WTC11 (cell line): ENCODE measurements around the gene KRT12. TPM values are rescaled to one million over a fixed set of nuclear protein-coding genes. Genes with fewer than 3 reads are reported as not detected.

Source experiments
- ATAC-seq: fragments of 200-7000 bp; cut with Tn5 transposase; 2 replicates; pipeline ENCODE4 v1.10.0; 2021; ENCODE audit warnings: mild to moderate bottlenecking, moderate library complexity
- CTCF ChIA-PET: fragments of 300-600 bp; sonication (Branson Sonifier 250); formaldehyde crosslinking; loops from one replicate; lab custom pipeline; 2021; ENCODE audit warnings: antibody characterized with exemption; lab: Charles Lee
- POLR2A ChIA-PET: fragments of 350-600 bp; sonication (Branson Sonifier 250); formaldehyde crosslinking; loops from one replicate; lab custom pipeline; 2021; ENCODE audit warnings: antibody characterized with exemption; lab: Charles Lee
- DNase-seq: peaks from one replicate; pipeline ENCODE4 v3.0.0; 2021; ENCODE audit warnings: low spot score
- H3K27ac Mint-ChIP-seq: 2 replicates; pipeline ENCODE4 v1.8.0; 2021; ENCODE audit warnings: mixed read lengths
- H3K27me3 Mint-ChIP-seq: 2 replicates; pipeline ENCODE4 v1.8.0; 2021; ENCODE audit warnings: low read depth, mild to moderate bottlenecking, moderate library complexity, mixed read lengths
- H3K36me3 Mint-ChIP-seq: 2 replicates; pipeline ENCODE4 v1.8.0; 2021; ENCODE audit warnings: mixed read lengths
- H3K4me1 Mint-ChIP-seq: 2 replicates; pipeline ENCODE4 v1.8.0; 2022; ENCODE audit warnings: mixed read lengths
- H3K4me3 Mint-ChIP-seq: 2 replicates; pipeline ENCODE4 v1.8.0; 2021; ENCODE audit warnings: mild to moderate bottlenecking, moderate library complexity, mixed read lengths
- H3K9me3 Mint-ChIP-seq: 2 replicates; pipeline ENCODE4 v1.8.0; 2021; ENCODE audit warnings: mixed read lengths
- AFF4 ChIP-seq: sonication (generic); formaldehyde crosslinking; IDR thresholded peaks from 2 replicates; pipeline ENCODE4 v1.8.1; 2023; ENCODE audit warnings: mild to moderate bottlenecking, missing genetic modification reagents, borderline replicate concordance
- CTCF ChIP-seq: fragments of 200-600 bp; IDR thresholded peaks from 2 replicates; pipeline ENCODE4 v1.8.0; 2022; ENCODE audit warnings: antibody characterized with exemption
- E2F1 ChIP-seq: sonication (generic); formaldehyde crosslinking; IDR thresholded peaks from 2 replicates; pipeline ENCODE4 v1.8.0; 2022; ENCODE audit warnings: mild to moderate bottlenecking, missing genetic modification reagents
- E2F4 ChIP-seq: sonication (generic); formaldehyde crosslinking; IDR thresholded peaks from 2 replicates; pipeline ENCODE4 v1.8.1; 2022; ENCODE audit warnings: low read depth, mild to moderate bottlenecking, moderate library complexity, missing genetic modification reagents, borderline replicate concordance
- ETV6 ChIP-seq: sonication (generic); formaldehyde crosslinking; IDR thresholded peaks from 2 replicates; pipeline ENCODE4 v1.8.1; 2022; ENCODE audit warnings: mild to moderate bottlenecking, missing genetic modification reagents
- FOXK1 ChIP-seq: sonication (generic); formaldehyde crosslinking; IDR thresholded peaks from 2 replicates; pipeline ENCODE4 v1.8.0; 2022; ENCODE audit warnings: mild to moderate bottlenecking, moderate library complexity, missing genetic modification reagents
- FOXP1 ChIP-seq: sonication (generic); formaldehyde crosslinking; IDR thresholded peaks from 2 replicates; pipeline ENCODE4 v1.8.0; 2022; ENCODE audit warnings: missing genetic modification reagents, mild to moderate bottlenecking, moderate library complexity, borderline replicate concordance
- GTF2I ChIP-seq: fragments of 250-450 bp; sonication (Bioruptor Pico); conservative IDR thresholded peaks from 2 replicates; pipeline ENCODE4 v1.4.0; 2021; ENCODE audit warnings: mild to moderate bottlenecking
- HMGA2 ChIP-seq: fragments of 250-450 bp; sonication (Bioruptor Pico); IDR thresholded peaks from 2 replicates; pipeline ENCODE4 v1.4.0; 2021; ENCODE audit warnings: mild to moderate bottlenecking, moderate library complexity
- JAZF1 ChIP-seq: fragments of 250-450 bp; sonication (Bioruptor Pico); IDR thresholded peaks from 2 replicates; pipeline ENCODE4 v1.9.0; 2021; ENCODE audit warnings: moderate library complexity, mild to moderate bottlenecking, inconsistent platforms
- MAX ChIP-seq: sonication (generic); formaldehyde crosslinking; IDR thresholded peaks from 2 replicates; pipeline ENCODE4 v1.8.0; 2022; ENCODE audit warnings: mild to moderate bottlenecking, missing genetic modification reagents
- NFE2L1 ChIP-seq: sonication (generic); formaldehyde crosslinking; IDR thresholded peaks from 2 replicates; pipeline ENCODE4 v1.8.1; 2023; ENCODE audit warnings: missing genetic modification reagents
- NR1H2 ChIP-seq: sonication (generic); formaldehyde crosslinking; IDR thresholded peaks from 2 replicates; pipeline ENCODE4 v1.9.0; 2021; ENCODE audit warnings: mild to moderate bottlenecking, moderate library complexity, missing genetic modification reagents
- SMAD4 ChIP-seq: sonication (generic); formaldehyde crosslinking; IDR thresholded peaks from 2 replicates; pipeline ENCODE4 v1.8.0; 2022; ENCODE audit warnings: mild to moderate bottlenecking, missing genetic modification reagents
- SP1 ChIP-seq: sonication (generic); formaldehyde crosslinking; conservative IDR thresholded peaks from 2 replicates; pipeline ENCODE4 v1.8.1; 2022; ENCODE audit warnings: missing genetic modification reagents
- ZBTB21 ChIP-seq: sonication (generic); formaldehyde crosslinking; IDR thresholded peaks from 2 replicates; pipeline ENCODE4 v1.8.1; 2023; ENCODE audit warnings: mild to moderate bottlenecking, missing genetic modification reagents, borderline replicate concordance
- ZNF219 ChIP-seq: sonication (generic); formaldehyde crosslinking; IDR thresholded peaks from 2 replicates; pipeline ENCODE4 v1.8.0; 2023; ENCODE audit warnings: missing genetic modification reagents, mild to moderate bottlenecking, borderline replicate concordance
- ZNF671 ChIP-seq: fragments of 250-450 bp; sonication (Bioruptor Pico); IDR thresholded peaks from 2 replicates; pipeline ENCODE4 v1.8.0; 2021; ENCODE audit warnings: mild to moderate bottlenecking
- total RNA-seq: library from RNA; stranded (reverse); gene quantifications from 3 replicates; pipeline ENCODE4 v1.2.3, GENCODE V29; 2021
- TF ChIP-seq, protein P1 (sequence below): sonication (generic); formaldehyde crosslinking; IDR thresholded peaks from 2 replicates; pipeline ENCODE4 v1.8.0; 2023; ENCODE audit warnings: missing genetic modification reagents, mild to moderate bottlenecking, borderline replicate concordance
- TF ChIP-seq, protein P2 (sequence below): sonication (generic); formaldehyde crosslinking; IDR thresholded peaks from 2 replicates; pipeline ENCODE4 v1.8.1; 2022; ENCODE audit warnings: missing genetic modification reagents, borderline replicate concordance

KRT12 gene
- total RNA-seq, 1 experiment from 2014 or later: not detected

GRCh38 chr17:40862985-40863733, 3.9 kb downstream of the KRT12 start:
- peak; percentile 93 for DNase-seq
- peaks cover 7% of the 10 kb centered on the region for H3K27me3 Mint-ChIP-seq
- H3K4me1 Mint-ChIP-seq: peaks cover 6% of the 10 kb centered on the region
- peaks cover 3% of the 10 kb centered on the region; the same call in 1 of the 2 replicates for H3K9me3 Mint-ChIP-seq
- POLR2A ChIA-PET: interaction anchor here (0.6 kb wide), 1 partner anchor 575 kb away, joined by 4 read pairs; no protein-coding TSS in a partner anchor
- TF ChIP-seq NFE2L1 (CRISPR knock-in tag) (no peak), CTCF (peak; percentile 68), SP1 (CRISPR knock-in tag) (0 out of 2 replicates have a peak, but pooled peaks have one; percentile 28), FOXP1 (CRISPR knock-in tag) (peak; percentile 75; the same call in 1 of the 2 replicates), ZNF671 (CRISPR knock-in tag) (no peak), ETV6 (CRISPR knock-in tag) (peak; percentile 65; the same call in 1 of the 2 replicates), E2F4 (no peak), ZNF219 (no peak), HMGA2 (CRISPR knock-in tag) (no peak), FOXK1 (CRISPR knock-in tag) (peak; percentile 66), MAX (CRISPR knock-in tag) (peak; percentile 84), JAZF1 (no peak)
- TF ChIP-seq, protein P1, sequence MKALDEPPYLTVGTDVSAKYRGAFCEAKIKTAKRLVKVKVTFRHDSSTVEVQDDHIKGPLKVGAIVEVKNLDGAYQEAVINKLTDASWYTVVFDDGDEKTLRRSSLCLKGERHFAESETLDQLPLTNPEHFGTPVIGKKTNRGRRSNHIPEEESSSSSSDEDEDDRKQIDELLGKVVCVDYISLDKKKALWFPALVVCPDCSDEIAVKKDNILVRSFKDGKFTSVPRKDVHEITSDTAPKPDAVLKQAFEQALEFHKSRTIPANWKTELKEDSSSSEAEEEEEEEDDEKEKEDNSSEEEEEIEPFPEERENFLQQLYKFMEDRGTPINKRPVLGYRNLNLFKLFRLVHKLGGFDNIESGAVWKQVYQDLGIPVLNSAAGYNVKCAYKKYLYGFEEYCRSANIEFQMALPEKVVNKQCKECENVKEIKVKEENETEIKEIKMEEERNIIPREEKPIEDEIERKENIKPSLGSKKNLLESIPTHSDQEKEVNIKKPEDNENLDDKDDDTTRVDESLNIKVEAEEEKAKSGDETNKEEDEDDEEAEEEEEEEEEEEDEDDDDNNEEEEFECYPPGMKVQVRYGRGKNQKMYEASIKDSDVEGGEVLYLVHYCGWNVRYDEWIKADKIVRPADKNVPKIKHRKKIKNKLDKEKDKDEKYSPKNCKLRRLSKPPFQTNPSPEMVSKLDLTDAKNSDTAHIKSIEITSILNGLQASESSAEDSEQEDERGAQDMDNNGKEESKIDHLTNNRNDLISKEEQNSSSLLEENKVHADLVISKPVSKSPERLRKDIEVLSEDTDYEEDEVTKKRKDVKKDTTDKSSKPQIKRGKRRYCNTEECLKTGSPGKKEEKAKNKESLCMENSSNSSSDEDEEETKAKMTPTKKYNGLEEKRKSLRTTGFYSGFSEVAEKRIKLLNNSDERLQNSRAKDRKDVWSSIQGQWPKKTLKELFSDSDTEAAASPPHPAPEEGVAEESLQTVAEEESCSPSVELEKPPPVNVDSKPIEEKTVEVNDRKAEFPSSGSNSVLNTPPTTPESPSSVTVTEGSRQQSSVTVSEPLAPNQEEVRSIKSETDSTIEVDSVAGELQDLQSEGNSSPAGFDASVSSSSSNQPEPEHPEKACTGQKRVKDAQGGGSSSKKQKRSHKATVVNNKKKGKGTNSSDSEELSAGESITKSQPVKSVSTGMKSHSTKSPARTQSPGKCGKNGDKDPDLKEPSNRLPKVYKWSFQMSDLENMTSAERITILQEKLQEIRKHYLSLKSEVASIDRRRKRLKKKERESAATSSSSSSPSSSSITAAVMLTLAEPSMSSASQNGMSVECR (CRISPR knock-in tag): no peak
- TF ChIP-seq, protein P2, sequence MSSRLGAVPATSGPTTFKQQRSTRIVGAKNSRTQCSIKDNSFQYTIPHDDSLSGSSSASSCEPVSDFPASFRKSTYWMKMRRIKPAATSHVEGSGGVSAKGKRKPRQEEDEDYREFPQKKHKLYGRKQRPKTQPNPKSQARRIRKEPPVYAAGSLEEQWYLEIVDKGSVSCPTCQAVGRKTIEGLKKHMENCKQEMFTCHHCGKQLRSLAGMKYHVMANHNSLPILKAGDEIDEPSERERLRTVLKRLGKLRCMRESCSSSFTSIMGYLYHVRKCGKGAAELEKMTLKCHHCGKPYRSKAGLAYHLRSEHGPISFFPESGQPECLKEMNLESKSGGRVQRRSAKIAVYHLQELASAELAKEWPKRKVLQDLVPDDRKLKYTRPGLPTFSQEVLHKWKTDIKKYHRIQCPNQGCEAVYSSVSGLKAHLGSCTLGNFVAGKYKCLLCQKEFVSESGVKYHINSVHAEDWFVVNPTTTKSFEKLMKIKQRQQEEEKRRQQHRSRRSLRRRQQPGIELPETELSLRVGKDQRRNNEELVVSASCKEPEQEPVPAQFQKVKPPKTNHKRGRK (CRISPR knock-in tag): no peak
- ATAC-seq: peak; percentile 99
- H3K4me3 Mint-ChIP-seq: peak overlapping the region; percentile 40; the same call in 1 of the 2 replicates
- CTCF ChIA-PET: interaction anchor here (0.6 to 1.6 kb wide), 49 partner anchors 8 to 804 kb away, joined by 3 to 18 read pairs (median 4); partner anchors contain the start of genes KRT9 and KRTAP4-2
- H3K27ac Mint-ChIP-seq: no peak overlapping the region
- H3K36me3 Mint-ChIP-seq: no peaks in the 10 kb centered on the region

- Mint-ChIP-seq H3K4me3 (no peak overlapping the region), H3K36me3 (no peaks in the 10 kb centered on the region), H3K9me3 (peaks cover 6% of the 10 kb centered on the region; the same call in 1 of the 2 replicates), H3K4me1 (peaks cover 17% of the 10 kb centered on the region), H3K27ac (no peak overlapping the region), H3K27me3 (peaks cover 12% of the 10 kb centered on the region)
- DNase-seq: no peak
- POLR2A ChIA-PET: no interaction called here
- no peak for ATAC-seq
- CTCF ChIA-PET: interaction anchor here (0.7 to 2.7 kb wide), 5 partner anchors 463 to 806 kb away, joined by 3 to 8 read pairs (median 3); no protein-coding TSS in a partner anchor
- TF ChIP-seq ZBTB21 (CRISPR knock-in tag) (no peak), SP1 (CRISPR knock-in tag) (no peak), GTF2I (CRISPR knock-in tag) (no peak), E2F1 (CRISPR knock-in tag) (no peak), AFF4 (CRISPR knock-in tag) (no peak), NR1H2 (CRISPR knock-in tag) (no peak), SMAD4 (CRISPR knock-in tag) (no peak)
These were observed 7.5 kb downstream of the KRT12 start for GRCh38 chr17:40859536-40859935.
